Measurements from ENCODE around the gene ZNF117.
"Not testable (repeated sequence)": the region's sequence is repeated elsewhere in the genome, so short reads cannot be mapped to it uniquely, and the experiment has no call there.

- not testable (repeated sequence) for TF ChIP-seq ZZZ3 (IDR thresholded peaks at IDR 0.05); PTTG1 (tag; IDR thresholded peaks at IDR 0.05; ENCODE audit: low read depth); RNF219 (CRISPR knock-in tag; IDR thresholded peaks at IDR 0.05); CBX1 (IDR thresholded peaks at IDR 0.05; ENCODE audit: low read depth)
- TF ChIP-seq, protein P1, sequence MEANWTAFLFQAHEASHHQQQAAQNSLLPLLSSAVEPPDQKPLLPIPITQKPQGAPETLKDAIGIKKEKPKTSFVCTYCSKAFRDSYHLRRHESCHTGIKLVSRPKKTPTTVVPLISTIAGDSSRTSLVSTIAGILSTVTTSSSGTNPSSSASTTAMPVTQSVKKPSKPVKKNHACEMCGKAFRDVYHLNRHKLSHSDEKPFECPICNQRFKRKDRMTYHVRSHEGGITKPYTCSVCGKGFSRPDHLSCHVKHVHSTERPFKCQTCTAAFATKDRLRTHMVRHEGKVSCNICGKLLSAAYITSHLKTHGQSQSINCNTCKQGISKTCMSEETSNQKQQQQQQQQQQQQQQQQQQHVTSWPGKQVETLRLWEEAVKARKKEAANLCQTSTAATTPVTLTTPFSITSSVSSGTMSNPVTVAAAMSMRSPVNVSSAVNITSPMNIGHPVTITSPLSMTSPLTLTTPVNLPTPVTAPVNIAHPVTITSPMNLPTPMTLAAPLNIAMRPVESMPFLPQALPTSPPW (CRISPR knock-in tag; IDR thresholded peaks at IDR 0.05): not testable (repeated sequence)
- TF ChIP-seq, protein P2, sequence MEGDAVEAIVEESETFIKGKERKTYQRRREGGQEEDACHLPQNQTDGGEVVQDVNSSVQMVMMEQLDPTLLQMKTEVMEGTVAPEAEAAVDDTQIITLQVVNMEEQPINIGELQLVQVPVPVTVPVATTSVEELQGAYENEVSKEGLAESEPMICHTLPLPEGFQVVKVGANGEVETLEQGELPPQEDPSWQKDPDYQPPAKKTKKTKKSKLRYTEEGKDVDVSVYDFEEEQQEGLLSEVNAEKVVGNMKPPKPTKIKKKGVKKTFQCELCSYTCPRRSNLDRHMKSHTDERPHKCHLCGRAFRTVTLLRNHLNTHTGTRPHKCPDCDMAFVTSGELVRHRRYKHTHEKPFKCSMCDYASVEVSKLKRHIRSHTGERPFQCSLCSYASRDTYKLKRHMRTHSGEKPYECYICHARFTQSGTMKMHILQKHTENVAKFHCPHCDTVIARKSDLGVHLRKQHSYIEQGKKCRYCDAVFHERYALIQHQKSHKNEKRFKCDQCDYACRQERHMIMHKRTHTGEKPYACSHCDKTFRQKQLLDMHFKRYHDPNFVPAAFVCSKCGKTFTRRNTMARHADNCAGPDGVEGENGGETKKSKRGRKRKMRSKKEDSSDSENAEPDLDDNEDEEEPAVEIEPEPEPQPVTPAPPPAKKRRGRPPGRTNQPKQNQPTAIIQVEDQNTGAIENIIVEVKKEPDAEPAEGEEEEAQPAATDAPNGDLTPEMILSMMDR (IDR thresholded peaks at IDR 0.05 in 2 of 3, conservative IDR thresholded peaks at IDR 0.05 in 1 of 3; ENCODE audit: insufficient read depth in 2 of 3, low read depth in 1 of 3, low read length in 3 of 3): not testable (repeated sequence)
These were observed 19.0 kb upstream of the ZNF117 start for GRCh38 chr7:65009881-65010280.

Data from K562 (cell line).